Effector memory CD4-positive, alpha-beta T cell (primary cell): ENCODE measurements around the gene TMEM82.

ENCODE experiments used
- DNase-seq, 3 donors: peaks; one replicate each; pipeline ENCODE4 v3.0.0-alpha.2; 2020
- H3K27ac ChIP-seq: 2 replicates; pipeline ENCODE4 v1.7.0; 2013; ENCODE audit warnings: mild to moderate bottlenecking, low read length, moderate library complexity; ENCODE audit not compliant: insufficient read depth, poor library complexity, severe bottlenecking
- H3K27me3 ChIP-seq: replicated peaks from 2 replicates; pipeline ENCODE4 v1.7.0; 2013; ENCODE audit warnings: mild to moderate bottlenecking, low read length; ENCODE audit not compliant: insufficient read depth, control insufficient read depth, poor library complexity, severe bottlenecking
- H3K36me3 ChIP-seq: 2 replicates; pipeline ENCODE4 v1.7.0; 2013; ENCODE audit warnings: mild to moderate bottlenecking, low read length, moderate library complexity; ENCODE audit not compliant: control insufficient read depth, insufficient read depth
- H3K4me1 ChIP-seq: 2 replicates; pipeline ENCODE4 v1.7.0; 2013; ENCODE audit warnings: low read length, mild to moderate bottlenecking; ENCODE audit not compliant: control insufficient read depth, insufficient read depth, poor library complexity, severe bottlenecking
- H3K4me3 ChIP-seq: 2 replicates; pipeline ENCODE4 v1.7.0; 2013; ENCODE audit warnings: low read length, low read depth, mild to moderate bottlenecking; ENCODE audit not compliant: insufficient read depth, poor library complexity, severe bottlenecking
- H3K9me3 ChIP-seq: 2 replicates; pipeline ENCODE4 v1.7.0; 2013; ENCODE audit warnings: mild to moderate bottlenecking, low read length, moderate library complexity; ENCODE audit not compliant: control insufficient read depth

Gene TMEM82

DNA sequence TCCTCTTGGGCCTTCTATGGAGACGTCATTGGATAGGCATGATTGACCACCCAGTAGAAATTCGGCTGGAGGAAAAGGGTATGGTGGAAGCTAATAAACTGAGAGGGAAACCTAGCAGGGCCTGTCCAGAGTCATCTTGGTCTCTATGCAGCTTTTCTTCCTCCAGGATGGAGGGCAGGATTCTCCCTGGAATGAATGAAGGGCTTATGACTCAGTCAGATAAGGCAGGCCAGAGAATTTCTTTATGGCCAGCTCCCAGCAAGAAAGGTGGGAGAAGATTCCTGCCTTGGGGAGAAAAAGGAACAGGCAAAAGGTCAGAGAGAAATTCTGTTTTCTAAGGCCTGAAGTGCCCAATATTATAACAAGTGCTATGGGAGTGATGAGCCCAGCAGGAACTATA lies 33.4 kb downstream of the TMEM82 start:
- Histone ChIP-seq H3K27me3 (peaks cover 6% of the 10 kb centered on the region), H3K4me3 (no peak overlapping the region), H3K4me1 (no peaks in the 10 kb centered on the region), H3K9me3 (no peaks in the 10 kb centered on the region), H3K27ac (no peak overlapping the region), H3K36me3 (no peaks in the 10 kb centered on the region)
- no peak for DNase-seq

DNA sequence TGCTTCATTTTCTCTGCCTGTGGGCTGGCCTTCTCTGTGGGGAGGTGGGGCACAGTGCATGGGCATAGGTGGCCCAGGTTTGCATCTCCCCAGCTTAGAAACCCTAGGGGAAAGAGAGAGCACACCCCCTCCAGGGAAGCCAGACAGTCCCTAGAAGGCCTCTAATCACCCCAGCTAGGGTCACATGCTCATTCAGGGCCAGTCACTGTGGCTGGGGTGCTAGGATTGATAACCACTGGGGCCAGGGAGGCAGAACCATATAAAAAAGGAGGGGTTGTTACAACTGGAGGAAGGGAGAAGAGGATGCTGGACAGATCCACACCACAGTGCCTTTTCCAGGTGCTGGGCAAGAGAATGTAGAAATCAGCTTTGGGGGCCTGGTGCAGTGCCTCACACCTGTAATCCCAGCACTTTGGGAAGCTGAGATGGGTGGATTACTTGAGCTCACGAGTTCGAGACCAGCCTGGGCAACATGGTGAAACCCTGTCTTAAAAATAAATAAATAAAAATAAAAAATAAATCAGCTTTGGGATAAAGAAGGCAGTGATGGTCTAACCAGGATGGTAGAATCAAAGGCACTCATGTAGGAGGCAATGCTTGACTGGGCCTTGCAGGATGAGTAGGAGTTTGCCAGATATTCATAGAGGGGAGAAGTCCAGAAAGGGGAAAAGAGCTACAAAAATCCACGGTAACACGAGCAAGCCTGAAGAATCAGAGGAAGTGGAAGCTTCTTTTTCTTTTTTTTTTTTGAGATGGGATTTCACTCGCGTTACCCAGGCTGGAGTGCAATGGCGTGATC lies 35.8 kb downstream of the TMEM82 start:
- no peaks in the 10 kb centered on the region for H3K36me3 ChIP-seq
- no peak overlapping the region for H3K27ac ChIP-seq
- no peaks in the 10 kb centered on the region for H3K9me3 ChIP-seq
- H3K4me1 ChIP-seq: no peaks in the 10 kb centered on the region
- no peak overlapping the region for H3K4me3 ChIP-seq
- no peaks in the 10 kb centered on the region for H3K27me3 ChIP-seq
- DNase-seq: no peak

DNA sequence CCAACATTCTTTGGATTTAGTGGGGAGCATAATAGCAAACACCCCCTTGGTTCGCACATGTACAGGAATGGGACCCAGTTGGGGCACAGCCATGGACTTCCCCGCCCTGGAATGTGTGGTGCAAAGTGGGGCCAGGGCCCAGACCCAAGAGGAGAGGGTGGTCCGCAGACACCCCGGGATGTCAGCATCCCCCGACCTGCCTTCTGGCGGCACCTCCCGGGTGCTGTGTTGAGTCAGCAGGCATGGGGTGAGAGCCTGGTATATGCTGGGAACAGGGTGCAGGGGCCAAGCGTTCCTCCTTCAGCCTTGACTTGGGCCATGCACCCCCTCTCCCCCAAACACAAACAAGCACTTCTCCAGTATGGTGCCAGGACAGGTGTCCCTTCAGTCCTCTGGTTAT lies 43.4 kb downstream of the TMEM82 start:
- Histone ChIP-seq H3K27me3 (peaks cover 4% of the 10 kb centered on the region), H3K4me1 (no peaks in the 10 kb centered on the region), H3K36me3 (no peaks in the 10 kb centered on the region), H3K4me3 (no peak overlapping the region), H3K9me3 (no peaks in the 10 kb centered on the region), H3K27ac (no peak overlapping the region)
- DNase-seq: no peak

DNA sequence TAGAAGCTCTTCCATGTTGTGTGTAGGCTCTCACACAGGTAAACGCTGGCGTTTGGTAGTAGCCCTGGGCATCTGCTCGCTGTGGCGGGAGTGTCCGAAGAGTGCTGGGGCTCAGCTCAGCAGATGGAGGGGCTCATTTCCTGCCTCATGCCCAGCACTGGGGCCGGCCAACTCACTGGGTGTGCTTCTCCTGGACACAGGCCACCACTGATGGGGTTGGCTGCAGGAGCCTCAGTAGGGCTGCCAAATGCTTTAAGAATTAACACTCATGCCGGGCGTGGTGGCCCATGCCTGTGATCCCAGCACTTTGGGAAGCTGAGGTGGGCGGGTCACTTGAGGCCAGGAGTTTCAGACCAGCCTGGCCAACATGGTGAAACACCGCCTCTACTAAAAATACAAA lies 44.3 kb downstream of the TMEM82 start:
- no peaks in the 10 kb centered on the region for H3K36me3 ChIP-seq
- H3K27me3 ChIP-seq: peaks cover 4% of the 10 kb centered on the region
- no peaks in the 10 kb centered on the region for H3K4me1 ChIP-seq
- no peaks in the 10 kb centered on the region for H3K9me3 ChIP-seq
- H3K4me3 ChIP-seq: no peak overlapping the region
- DNase-seq: no peak
- H3K27ac ChIP-seq: no peak overlapping the region

DNA sequence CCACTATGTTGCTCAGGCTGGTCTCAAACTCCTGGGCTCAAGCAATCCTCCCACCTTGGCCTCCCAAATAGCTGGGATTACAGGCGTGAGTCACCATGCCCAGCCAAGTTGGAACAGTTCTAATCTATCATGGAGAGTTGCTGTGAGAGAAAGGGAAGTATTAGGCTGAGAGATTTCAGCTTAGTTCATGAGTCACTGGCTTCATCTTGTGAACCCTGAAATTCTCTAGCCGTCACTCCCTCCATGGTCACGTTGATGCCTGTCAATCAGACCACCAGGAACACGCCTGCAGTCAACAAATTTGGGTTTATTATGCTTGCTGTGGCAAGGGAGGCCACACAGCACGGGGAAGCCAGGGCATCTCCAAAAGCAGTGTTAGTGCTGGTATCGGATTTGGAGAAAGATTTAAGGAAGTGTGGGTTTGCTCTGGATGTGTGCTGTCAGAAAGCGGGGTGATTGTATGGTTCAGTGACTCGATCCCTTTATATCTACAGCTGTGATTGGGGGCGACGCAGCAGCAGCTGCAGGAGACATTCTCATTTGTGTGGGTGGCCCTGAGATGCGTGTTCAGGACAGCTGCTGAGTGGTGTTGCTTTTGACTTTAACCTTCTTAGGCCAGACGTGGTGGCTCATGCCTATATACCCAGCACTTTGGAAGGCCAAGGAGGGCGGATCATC lies 46.5 kb downstream of the TMEM82 start:
- Histone ChIP-seq H3K4me1 (no peaks in the 10 kb centered on the region), H3K4me3 (no peak overlapping the region), H3K27me3 (peaks cover 4% of the 10 kb centered on the region), H3K27ac (no peak overlapping the region), H3K36me3 (no peaks in the 10 kb centered on the region), H3K9me3 (no peaks in the 10 kb centered on the region)
- DNase-seq: no peak

DNA sequence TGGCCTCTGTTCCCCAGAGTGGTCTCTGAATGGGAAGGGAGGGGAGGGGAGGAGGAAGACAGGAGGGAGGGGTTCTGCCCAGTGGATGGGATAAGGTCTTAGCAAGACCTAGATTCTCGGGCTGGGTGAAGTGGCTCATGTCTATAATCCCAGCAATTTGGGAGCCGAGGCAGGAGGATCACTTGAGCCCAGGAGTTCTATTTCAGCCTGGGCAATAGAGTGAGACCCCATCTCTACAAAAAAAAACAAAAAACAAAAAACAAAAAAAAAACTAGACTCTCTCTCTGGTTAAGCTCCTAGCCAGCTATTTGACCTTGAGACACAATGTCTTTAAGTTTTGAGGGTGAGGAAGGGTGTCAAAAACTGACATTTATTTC lies 53.8 kb downstream of the TMEM82 start:
- no peaks in the 10 kb centered on the region for H3K4me1 ChIP-seq
- H3K36me3 ChIP-seq: no peaks in the 10 kb centered on the region
- DNase-seq: no peak
- H3K27ac ChIP-seq: no peak overlapping the region
- no peaks in the 10 kb centered on the region for H3K9me3 ChIP-seq
- no peaks in the 10 kb centered on the region for H3K27me3 ChIP-seq
- no peak overlapping the region for H3K4me3 ChIP-seq
